GM21447 (cell line): ENCODE data around the gene MAZ.
"Not testable (repeated sequence)": the region's sequence is repeated elsewhere in the genome, so short reads cannot be mapped to it uniquely, and the experiment has no call there.

Source experiments
- ATAC-seq: cut with Tn5 transposase; IDR thresholded peaks from one replicate; pipeline ENCODE4 v1.9.1; 2021; ENCODE audit not compliant: unreplicated experiment

MAZ gene

DNA sequence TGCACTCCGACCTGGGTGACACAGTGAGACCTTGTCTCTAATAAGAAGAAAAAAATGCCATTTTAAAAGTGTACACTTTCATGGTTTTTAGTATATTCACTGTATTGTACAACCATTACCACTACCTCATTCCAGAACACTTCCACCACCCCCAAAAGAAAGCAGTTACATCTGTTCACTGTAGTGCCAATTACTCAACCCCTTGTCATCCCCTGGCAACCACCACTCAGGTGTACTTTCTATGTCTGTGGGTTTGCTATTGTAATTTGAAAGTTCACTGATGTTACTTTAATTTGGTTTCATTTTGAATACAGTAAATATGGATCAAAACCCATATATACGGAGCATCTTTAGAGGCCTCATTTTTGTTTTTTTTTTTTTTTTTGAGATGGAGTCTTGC lies 22.2 kb upstream of the MAZ start:
- ATAC-seq, result no peak

GRCh38 chr16:29784901-29785500 lies 21.3 kb upstream of the MAZ start:
- ATAC-seq, result no peak

- not testable (repeated sequence) for ATAC-seq
Observed at GRCh38 chr16:29787155-29787554, 19.2 kb upstream of the MAZ start.

DNA sequence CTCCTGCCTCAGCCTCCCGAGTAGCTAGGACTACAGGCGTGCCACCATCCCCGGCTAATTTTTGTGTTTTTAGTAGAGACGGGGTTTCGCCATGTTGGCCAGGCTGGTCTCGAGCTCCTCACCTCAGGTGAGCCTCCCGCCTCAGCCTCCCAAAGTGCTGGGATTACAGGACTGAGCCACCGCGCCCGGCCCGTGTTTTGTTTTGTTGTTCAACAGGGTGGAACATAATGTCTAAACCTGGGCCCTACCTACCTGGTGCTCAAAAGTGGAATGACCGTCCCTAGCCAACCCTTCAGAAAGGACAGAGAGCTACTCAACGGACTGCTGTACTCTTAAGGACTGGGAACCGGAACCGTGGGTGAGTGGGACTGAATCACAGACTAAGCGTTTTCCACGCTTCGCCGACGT lies 16.6 kb upstream of the MAZ start:
- no peak for ATAC-seq

- peak; percentile 92 for ATAC-seq
Observed at GRCh38 chr16:29790183-29790948, 16.0 kb upstream of the MAZ start, which contains the start of gene KIF22. KIF22 (plus strand) TSS chr16:29790751; CDS start chr16:29790760, 9 bp downstream.

- ATAC-seq, result no peak
Observed at GRCh38 chr16:29790949-29791844, 15.1 kb upstream of the MAZ start.

- no peak for ATAC-seq
Observed at GRCh38 chr16:29791845-29792807, 14.2 kb upstream of the MAZ start.

DNA sequence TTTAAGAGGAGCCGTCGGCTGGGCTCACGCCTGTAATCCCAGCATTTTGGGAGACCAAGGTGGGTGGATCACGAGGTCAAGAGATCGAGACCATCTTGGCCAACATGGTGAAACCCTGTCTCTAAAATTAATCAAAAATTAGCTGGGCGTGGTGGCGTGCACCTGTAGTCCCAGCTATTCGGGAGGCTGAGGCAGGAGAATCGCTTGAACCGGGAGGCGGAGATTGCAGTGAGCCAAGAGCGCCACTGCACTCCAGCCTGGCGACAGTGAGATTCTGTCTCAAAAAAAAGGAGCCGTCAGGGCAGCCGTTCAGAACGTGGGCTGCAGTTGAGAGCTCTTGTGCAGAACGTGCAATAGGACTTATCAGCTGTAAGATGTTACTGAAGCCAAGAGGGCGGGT lies 13.2 kb upstream of the MAZ start:
- not testable (repeated sequence) for ATAC-seq

GRCh38 chr16:29794231-29794710 lies 12.1 kb upstream of the MAZ start:
- ATAC-seq, result no peak

- ATAC-seq, result no peak
Observed at GRCh38 chr16:29802416-29802935, 3.9 kb upstream of the MAZ start.

DNA sequence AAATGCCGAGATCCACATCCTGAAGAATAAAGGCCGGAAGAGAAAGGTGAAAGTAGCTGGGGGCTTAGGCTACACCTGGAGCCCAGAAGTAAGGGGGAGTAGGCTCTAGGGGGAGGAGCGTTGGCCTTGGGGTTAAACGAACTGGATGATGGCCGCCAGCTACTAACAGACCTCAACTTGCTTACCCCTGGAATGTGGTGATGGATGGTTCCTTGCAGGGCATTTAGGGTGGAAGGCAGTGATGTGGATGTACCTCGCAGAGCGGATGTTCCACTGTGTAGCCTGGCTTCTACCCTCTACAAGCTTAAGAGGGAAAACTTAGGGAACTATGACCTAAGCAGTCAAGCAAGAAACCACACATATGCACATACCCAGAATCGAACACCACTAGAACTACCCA lies 2.3 kb upstream of the MAZ start:
- ATAC-seq, result no peak

- ATAC-seq, result no peak
Observed at GRCh38 chr16:29804455-29805231, 1.7 kb upstream of the MAZ start.

- ATAC-seq, result peak; percentile 47
Observed at GRCh38 chr16:29805232-29806098, 864 bp upstream of the MAZ start.

- ATAC-seq, result no peak
Observed at GRCh38 chr16:29806641-29807425, 504 bp downstream of the MAZ start.

DNA sequence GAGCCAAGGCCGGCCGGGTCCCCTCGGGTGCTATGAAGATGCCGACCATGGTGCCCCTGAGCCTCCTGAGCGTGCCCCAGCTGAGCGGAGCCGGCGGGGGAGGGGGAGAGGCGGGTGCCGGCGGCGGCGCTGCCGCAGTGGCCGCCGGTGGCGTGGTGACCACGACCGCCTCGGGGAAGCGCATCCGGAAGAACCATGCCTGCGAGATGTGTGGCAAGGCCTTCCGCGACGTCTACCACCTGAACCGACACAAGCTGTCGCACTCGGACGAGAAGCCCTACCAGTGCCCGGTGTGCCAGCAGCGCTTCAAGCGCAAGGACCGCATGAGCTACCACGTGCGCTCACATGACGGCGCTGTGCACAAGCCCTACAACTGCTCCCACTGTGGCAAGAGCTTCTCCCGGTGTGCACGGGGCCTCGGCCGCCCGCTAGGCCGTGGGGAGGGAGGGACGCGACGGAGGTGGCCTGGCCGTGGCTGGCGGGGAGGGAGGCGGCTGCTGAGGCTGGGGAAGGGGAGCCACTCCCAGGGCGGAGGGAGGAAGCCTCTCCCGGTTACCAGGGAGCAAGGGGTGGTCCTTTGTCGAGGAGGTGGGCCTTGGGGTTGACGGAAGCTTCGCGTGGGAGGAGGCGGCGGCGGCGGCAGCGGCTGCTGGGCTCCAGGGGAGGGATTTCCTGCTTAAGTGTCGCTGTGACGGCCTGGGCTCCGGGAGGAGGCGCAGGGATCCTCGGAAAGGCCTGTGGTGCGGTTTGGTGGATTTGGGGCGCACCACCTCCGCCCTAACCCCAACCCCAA lies 1.3 kb downstream of the MAZ start:
- peak; percentile 26 for ATAC-seq

- ATAC-seq, result no peak
Observed at GRCh38 chr16:29808219-29808900, 2.0 kb downstream of the MAZ start.
